GM19455 (cell line): ENCODE data around the gene TRMT1L.

ENCODE experiments used
- ATAC-seq: cut with Tn5 transposase; IDR thresholded peaks from one replicate; pipeline ENCODE4 v1.9.1; 2021; ENCODE audit not compliant: unreplicated experiment

The TRMT1L gene

DNA sequence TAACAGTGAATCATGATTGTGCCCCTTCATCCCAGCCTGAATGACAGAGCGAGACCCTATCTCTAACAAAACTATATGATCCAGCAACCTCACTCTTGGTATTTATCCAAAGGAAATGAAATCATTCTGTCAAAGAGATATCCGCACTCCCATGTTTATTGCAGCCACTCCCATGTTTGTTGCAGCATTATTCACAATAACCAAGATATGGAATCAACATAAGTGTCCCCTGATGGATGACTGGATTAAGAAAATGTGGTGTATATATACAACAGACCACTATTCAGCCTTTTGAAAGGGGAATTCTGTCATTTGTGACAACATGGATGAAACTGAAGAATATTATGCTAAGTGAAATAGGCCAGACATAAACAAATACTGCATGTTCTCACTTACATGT, 44.4 kb downstream of the TRMT1L start:
- no peak for ATAC-seq

GRCh38 chr1:185111873-185112272, 44.9 kb downstream of the TRMT1L start:
- no peak for ATAC-seq

- ATAC-seq = no peak
Observed at GRCh38 chr1:185110145-185110544, 46.6 kb downstream of the TRMT1L start.

DNA sequence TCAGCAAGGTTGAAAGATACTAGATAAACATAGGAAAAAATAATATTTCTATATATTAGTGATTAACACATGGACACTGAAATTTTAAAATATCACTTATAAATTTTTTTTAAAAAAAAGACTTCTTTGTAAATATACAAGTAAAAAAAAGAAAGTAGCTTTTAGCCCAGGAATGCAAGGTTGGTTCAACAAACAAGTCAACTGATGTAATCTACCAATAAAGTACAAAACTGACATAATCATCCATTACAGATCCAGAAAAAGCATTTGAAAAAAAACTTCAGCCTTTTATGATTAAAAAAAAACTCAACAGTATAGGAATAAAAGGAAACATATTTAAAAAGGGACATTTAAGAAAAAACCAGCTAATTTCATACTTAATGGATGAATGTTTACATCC, 48.4 kb downstream of the TRMT1L start:
- ATAC-seq = no peak

DNA sequence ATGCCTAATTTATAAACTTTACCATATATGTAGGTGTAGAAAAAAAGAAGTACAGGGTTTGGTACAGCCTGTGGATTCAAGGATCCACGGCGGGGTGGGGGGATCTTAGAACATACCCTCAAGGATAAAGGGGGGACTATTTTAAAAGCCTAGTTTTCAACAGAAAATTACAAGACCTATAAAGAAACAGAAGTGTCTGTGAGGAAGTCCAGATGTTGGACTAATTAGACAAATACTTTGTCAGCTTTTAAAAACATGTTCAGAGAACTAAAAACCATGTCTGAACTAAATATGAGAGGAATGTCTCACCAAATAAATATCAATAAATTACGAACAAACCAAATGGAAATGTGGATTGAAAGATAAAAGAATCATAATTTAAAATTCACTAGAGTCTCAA, 51.6 kb downstream of the TRMT1L start:
- no peak for ATAC-seq

- ATAC-seq = no peak
Observed at GRCh38 chr1:185104083-185104482, 52.7 kb downstream of the TRMT1L start.

DNA sequence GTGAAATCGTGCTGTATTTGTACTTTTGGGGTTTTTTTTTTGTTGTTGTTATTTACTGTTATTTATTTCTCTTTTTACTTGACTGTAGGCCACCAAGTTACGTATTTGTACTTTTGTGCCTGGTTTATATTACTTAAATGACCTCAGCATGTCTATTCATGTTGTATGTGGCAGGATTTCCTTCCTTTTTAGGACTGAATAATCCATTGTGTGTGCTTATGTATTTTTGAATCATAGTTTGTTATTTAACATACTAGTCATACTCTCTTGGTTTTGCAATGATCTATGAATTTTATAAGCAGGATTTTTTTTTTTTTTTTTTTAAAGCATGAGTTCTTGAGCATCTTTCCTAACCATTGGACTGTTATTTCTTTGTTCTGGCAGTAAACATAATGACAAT, 60.2 kb downstream of the TRMT1L start:
- ATAC-seq = no peak

GRCh38 chr1:185094761-185095160, 62.0 kb downstream of the TRMT1L start:
- no peak for ATAC-seq

GRCh38 chr1:185091480-185091879, 65.3 kb downstream of the TRMT1L start:
- ATAC-seq = no peak

DNA sequence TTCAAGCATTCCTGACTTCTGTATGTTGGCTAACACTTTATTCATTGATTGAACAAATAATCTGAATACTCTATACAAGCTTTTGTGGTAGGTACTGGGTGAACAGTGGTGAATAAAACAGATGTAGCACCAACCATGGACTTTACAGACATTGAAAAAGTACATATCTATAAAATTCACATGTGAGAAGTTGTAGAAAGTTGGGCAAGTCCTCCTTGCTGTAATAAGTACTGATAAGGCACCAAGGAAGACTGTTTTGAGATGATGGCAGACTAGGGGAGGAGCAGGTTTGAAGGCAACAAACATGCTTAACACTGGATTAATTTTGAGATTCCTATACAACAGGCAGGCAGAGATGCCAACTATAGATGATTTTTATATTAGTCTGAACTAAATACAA, 69.0 kb downstream of the TRMT1L start:
- no peak for ATAC-seq

GRCh38 chr1:185087101-185087500, 69.7 kb downstream of the TRMT1L start:
- no peak for ATAC-seq

- ATAC-seq = no peak
Observed at GRCh38 chr1:185083818-185084217, 72.9 kb downstream of the TRMT1L start.

DNA sequence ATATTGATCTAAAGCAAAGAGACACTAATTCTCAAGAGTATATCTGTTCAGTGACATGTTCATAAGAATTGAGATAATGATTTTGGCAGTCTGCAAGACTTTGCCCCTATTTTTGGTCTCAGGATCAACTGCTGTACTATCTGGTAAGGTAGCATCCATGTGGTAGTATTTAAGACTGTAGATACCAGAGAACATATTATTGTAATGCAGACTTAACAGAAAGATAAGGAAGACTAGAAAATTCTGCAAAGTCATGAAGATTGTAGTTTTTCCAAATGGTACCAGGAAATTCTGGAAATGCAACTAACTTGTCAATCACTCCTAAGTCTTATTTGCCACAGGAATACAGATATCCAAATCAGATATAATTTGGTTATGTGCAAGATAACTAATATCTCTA, 76.3 kb downstream of the TRMT1L start:
- no peak for ATAC-seq

GRCh38 chr1:185077374-185077773, 79.4 kb downstream of the TRMT1L start:
- no peak for ATAC-seq

- no peak for ATAC-seq
Observed at GRCh38 chr1:185075476-185075875, 81.3 kb downstream of the TRMT1L start.

GRCh38 chr1:185074307-185074706, 82.4 kb downstream of the TRMT1L start:
- ATAC-seq = no peak

- no peak for ATAC-seq
Observed at GRCh38 chr1:185073725-185074124, 83.0 kb downstream of the TRMT1L start.

DNA sequence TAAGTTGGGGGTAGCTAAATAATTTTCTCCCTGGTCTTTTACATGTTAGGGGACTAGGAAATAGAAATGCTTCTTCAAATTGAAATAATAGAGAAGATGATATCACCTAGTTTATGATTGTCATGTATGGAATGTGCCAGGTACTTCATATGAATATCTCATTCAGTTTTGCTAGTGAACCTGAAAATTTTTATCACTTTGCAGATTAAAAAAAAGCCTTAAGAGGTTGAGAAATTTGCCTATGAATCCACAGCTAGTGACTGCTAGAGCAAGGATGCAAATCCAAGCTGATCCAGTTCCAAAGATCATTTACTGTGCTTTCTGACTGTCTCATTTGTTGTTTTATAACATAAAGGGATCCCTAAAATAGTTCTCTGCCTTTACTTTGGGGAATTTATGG, 86.7 kb downstream of the TRMT1L start:
- no peak for ATAC-seq

DNA sequence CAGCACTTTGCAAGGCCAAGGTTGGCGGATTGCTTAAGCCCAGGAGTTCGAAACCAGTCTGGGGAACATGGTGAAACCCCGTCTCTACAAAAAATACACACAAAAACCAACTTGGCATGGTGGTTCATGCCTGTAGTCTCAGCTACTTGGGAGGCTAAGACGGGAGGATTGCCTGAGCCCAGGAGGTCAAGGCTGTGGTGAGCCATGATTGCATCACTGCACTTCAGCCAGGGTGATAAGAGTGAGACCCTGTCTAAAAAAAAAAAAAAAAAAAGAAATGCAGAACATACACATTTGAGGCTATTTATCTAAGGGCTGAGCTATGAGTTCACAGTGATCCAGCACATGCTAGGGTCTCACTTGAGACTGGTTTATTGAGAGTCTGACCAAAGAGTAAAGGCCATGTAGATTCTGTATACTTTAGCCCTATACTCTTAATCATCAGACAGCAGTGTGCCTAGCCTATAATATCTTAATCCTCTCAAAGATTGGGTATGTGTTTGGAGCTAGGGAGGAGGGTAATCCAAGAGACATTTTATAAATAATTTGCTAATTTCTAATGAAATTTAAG, 87.5 kb downstream of the TRMT1L start:
- no peak for ATAC-seq

DNA sequence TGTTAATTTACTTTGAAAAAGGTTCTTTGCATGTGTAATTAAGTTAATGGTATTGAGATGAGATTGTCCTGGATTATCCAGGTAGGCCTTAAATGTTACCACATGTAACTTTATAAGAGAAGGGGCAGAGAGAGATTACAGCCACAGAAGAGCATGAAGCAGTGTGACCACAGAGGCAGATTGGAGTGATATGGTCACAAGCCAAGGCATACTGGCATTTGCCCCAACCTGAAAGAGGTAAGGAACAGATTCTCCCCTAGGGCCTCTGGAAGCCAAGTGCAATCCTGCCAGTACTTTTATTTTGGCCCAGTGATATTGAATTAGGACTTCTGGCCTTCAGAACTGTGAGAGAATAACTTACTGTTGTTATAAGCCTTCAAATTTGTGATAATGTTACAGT, 88.4 kb downstream of the TRMT1L start:
- ATAC-seq = no peak
